ENCODE results near the gene DNM3.

The DNM3 gene

DNA sequence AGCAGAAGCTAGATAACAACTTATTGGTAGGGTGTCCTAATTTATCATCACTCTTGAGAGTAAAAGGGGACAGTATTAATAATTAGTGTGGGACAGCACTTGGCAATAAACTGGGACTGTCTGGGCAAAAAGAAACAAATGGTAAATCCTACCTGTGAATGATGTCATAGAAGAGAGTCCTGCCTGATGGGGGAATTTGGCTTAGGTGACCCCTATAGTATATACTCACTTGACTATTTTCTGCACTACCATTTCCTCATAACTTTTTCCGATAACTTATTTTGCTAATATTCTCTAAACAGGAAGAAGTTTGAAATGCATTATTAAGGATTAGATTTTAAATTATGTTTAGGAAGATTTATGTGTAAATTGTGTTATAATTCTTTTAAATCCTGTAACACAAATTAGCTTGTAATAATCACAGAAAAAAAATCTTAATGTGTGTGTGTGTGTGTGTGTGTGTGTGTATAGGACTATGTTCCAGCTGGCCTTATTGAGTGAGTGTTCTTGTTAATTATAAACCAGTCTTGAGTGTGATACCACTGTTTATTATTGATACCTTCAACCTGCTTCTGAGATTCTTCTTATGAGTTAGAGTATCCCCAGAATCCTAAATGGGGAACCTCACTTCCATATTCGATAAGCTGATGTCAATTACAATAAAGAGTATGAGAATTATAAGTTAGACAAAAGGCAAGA lies 435.0 kb downstream of the DNM3 start:
- H3K4me3 ChIP-seq (ENCODE audit: low read length), result no peak overlapping the region
- TF ChIP-seq, protein P1, sequence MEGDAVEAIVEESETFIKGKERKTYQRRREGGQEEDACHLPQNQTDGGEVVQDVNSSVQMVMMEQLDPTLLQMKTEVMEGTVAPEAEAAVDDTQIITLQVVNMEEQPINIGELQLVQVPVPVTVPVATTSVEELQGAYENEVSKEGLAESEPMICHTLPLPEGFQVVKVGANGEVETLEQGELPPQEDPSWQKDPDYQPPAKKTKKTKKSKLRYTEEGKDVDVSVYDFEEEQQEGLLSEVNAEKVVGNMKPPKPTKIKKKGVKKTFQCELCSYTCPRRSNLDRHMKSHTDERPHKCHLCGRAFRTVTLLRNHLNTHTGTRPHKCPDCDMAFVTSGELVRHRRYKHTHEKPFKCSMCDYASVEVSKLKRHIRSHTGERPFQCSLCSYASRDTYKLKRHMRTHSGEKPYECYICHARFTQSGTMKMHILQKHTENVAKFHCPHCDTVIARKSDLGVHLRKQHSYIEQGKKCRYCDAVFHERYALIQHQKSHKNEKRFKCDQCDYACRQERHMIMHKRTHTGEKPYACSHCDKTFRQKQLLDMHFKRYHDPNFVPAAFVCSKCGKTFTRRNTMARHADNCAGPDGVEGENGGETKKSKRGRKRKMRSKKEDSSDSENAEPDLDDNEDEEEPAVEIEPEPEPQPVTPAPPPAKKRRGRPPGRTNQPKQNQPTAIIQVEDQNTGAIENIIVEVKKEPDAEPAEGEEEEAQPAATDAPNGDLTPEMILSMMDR (IDR thresholded peaks at IDR 0.05; ENCODE audit: insufficient read depth, low read depth, low read length, missing control alignments), result no peak
- no peak for DNase-seq (ENCODE audit: low read depth)

DNA sequence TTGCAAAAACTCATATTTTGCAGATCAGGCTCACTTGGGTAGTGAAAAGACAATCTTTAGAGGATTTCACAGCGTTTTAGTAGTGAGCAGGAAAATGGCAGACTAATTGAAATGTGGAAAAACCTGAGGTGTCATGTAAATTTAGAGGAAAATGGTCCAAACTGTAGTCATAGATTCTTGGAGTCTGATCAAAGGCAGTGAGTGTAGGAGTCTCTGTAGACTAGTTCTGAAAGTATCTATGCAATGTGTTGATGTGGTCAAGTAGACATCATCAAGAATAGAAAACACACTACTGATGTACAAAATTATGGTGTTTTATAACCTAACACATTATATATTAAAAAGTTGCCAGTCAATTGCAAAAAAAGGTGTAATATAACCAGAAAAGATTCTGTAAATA lies 436.0 kb downstream of the DNM3 start:
- H3K4me3 ChIP-seq (ENCODE audit: low read length), result no peak overlapping the region
- DNase-seq (ENCODE audit: low read depth), result no peak
- TF ChIP-seq, protein P1 (IDR thresholded peaks at IDR 0.05; ENCODE audit: insufficient read depth, low read depth, low read length, missing control alignments), result no peak

DNA sequence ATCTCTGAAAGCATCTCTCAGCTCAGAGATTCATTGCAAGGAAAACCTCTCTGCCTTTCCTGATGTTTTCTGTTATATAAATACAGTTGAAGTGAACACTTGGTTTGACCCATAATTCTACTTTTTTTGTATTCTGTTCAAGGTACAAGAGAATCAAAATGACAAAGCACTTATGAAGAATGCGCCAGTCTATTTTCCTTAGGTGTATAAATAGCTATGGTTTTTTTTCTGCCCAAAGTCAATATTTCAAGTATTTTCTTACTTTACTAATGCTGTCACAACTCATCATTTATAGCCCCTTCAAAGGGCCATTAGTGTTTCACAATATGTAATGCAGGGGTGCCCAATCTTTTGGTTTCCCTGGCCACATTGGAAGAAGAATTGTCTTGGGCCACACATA lies 436.7 kb downstream of the DNM3 start:
- TF ChIP-seq, protein P1 (IDR thresholded peaks at IDR 0.05; ENCODE audit: insufficient read depth, low read depth, low read length, missing control alignments), result no peak
- DNase-seq (ENCODE audit: low read depth), result no peak

DNA sequence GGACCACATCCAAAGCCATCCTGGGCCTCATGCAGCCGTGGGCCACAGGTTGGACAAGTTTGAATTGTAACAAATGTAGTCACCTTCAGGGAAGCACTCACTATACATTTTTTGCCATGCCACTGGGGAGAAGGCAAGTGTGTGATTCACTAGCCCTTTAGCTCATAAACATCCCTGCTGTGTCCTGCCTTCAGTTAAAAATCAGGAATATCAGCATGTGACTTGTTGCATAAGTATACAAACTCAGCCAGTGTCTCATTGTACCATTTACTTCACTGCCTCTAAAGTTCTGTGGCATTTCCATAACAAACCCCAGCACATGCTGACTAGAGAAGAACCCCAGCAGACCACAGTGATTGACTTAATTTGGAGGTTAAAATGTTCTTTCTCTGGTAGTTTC lies 437.2 kb downstream of the DNM3 start:
- TF ChIP-seq, protein P1 (IDR thresholded peaks at IDR 0.05; ENCODE audit: insufficient read depth, low read depth, low read length, missing control alignments), result no peak
- H3K4me3 ChIP-seq (ENCODE audit: low read length), result no peak overlapping the region
- DNase-seq (ENCODE audit: low read depth), result peak; percentile 85

More for the DNA sequence above, 436.7 kb downstream of the DNM3 start:
- no peak overlapping the region for H3K4me3 ChIP-seq (ENCODE audit: low read length)

DNA sequence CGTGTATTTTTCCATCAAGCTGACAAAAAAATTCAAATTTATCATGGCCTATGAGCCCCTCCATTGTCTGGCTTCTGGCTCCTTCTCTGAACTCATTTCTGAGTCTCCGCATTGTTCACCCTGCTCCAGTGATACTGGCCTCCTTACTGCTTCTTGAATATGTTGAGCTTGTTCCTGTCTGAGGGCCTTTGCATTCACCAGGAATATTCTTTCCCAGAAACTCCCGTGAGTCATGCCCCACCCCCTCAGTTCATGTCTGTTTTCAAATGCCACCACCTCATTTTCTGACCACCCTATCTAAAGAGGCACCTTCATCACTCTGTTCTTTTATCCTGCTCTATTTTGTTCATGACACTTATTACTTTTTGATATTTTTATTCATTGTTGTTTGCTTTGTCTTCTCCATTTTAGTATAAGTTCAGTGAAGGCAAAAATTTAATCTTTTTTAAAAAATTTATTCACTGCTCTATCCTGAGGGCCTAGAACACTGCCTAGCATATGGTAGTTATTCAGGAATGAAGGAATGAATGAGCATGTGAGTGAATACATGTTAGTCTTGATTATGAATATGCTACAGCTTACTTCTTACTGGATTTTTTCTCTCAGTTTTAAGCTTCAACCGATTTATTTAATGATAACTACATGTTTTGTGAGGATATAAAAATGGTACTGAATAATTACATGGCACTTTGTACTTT lies 438.8 kb downstream of the DNM3 start:
- no peak overlapping the region for H3K4me3 ChIP-seq (ENCODE audit: low read length)
- DNase-seq (ENCODE audit: low read depth), result peak; percentile 39
- TF ChIP-seq, protein P1 (IDR thresholded peaks at IDR 0.05; ENCODE audit: insufficient read depth, low read depth, low read length, missing control alignments), result no peak

DNA sequence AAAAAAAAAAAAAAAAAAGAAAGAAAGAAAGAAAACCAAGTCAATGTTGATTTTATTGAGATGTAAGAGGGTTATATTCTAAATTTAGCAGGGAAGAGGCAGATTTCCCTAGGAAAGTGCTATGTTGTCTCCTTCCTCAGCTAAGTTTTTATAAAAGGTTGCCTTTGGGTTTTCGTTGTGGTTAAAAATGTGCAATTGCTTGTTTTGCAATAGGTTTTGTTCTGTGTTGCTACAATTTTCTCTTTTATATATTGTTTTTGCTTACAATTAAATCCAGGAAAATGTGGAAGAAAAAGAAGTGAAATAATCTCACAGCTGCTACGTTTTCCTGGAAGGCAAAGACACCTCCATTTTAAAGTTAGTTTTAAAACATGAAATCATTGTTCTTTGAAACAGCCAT lies 442.5 kb downstream of the DNM3 start:
- TF ChIP-seq, protein P1 (IDR thresholded peaks at IDR 0.05; ENCODE audit: insufficient read depth, low read depth, low read length, missing control alignments), result no peak
- DNase-seq (ENCODE audit: low read depth), result no peak
- no peak overlapping the region for H3K4me3 ChIP-seq (ENCODE audit: low read length)

All from epithelial cell of esophagus (primary cell).